Stimulated activated CD8-positive, alpha-beta memory T cell treated with anti-CD3 and anti-CD28 coated beads, Interleukin-12 subunit alpha, Interleukin-12 subunit beta, amount 100 ng/mL, for 4 hours (primary cell): ENCODE measurements around the gene VPS35L.

ENCODE experiments used
- DNase-seq: peaks from one replicate; pipeline ENCODE4 v3.0.0-alpha.2; 2020; ENCODE audit warnings: low read depth

VPS35L gene

GRCh38 chr16:19691161-19691711 lies 135.7 kb downstream of the VPS35L start:
- no peak for DNase-seq

- DNase-seq = no peak
Observed at GRCh38 chr16:19694989-19695388, 139.5 kb downstream of the VPS35L start.

- DNase-seq = no peak
Observed at GRCh38 chr16:19696328-19696727, 140.8 kb downstream of the VPS35L start.

- DNase-seq = no peak
Observed at GRCh38 chr16:19696961-19697360, 141.5 kb downstream of the VPS35L start.

- no peak for DNase-seq
Observed at GRCh38 chr16:19697756-19698318, 142.3 kb downstream of the VPS35L start.

GRCh38 chr16:19698480-19699465 lies 143.3 kb downstream of the VPS35L start:
- DNase-seq = no peak

GRCh38 chr16:19699472-19699871 lies 144.0 kb downstream of the VPS35L start:
- no peak for DNase-seq

- DNase-seq = no peak
Observed at GRCh38 chr16:19700319-19700781, 144.8 kb downstream of the VPS35L start.

- no peak for DNase-seq
Observed at GRCh38 chr16:19701091-19701490, 145.6 kb downstream of the VPS35L start.

GRCh38 chr16:19703172-19703889 lies 147.8 kb downstream of the VPS35L start:
- DNase-seq = no peak

- DNase-seq = no peak
Observed at GRCh38 chr16:19704321-19705145, 149.0 kb downstream of the VPS35L start.

- DNase-seq = no peak
Observed at GRCh38 chr16:19705146-19705501, 149.6 kb downstream of the VPS35L start.

- no peak for DNase-seq
Observed at GRCh38 chr16:19705843-19706242, 150.3 kb downstream of the VPS35L start.

GRCh38 chr16:19706846-19707245 lies 151.3 kb downstream of the VPS35L start:
- DNase-seq = no peak

- no peak for DNase-seq
Observed at GRCh38 chr16:19707569-19708295, 152.2 kb downstream of the VPS35L start.

GRCh38 chr16:19708296-19709205 lies 153.0 kb downstream of the VPS35L start:
- DNase-seq = no peak

GRCh38 chr16:19709381-19710136 lies 154.1 kb downstream of the VPS35L start:
- no peak for DNase-seq

GRCh38 chr16:19710191-19710908 lies 154.8 kb downstream of the VPS35L start:
- no peak for DNase-seq
